ENCODE measurements around the gene AKNAD1. TPM values are rescaled to one million over a fixed set of nuclear protein-coding genes. Genes with fewer than 3 reads are reported as not detected.

The AKNAD1 gene
- total and polyA plus RNA-seq, 2 of the 13 experiments (the other 11 are each of a cell fraction or from before 2014, with no cell fraction given): not detected

- in situ Hi-C loops (cut with HindIII; ENCODE audit: extremely low pct_ligation_motif_present, low pct_unique_long_range_greater_than_20kb): loop anchor here (5.0 kb wide), 1 partner anchor 62 kb away; no protein-coding TSS in a partner anchor
- Histone ChIP-seq H2AFZ (ENCODE audit: low read length) (no peak overlapping the region), H3K9ac (ENCODE audit: insufficient read depth, low read depth, low read length) (no peak overlapping the region), H3K4me2 (ENCODE audit: low read depth, low read length) (peak overlapping the region; percentile 52), H3K27ac (ENCODE audit: extremely low read length, insufficient read depth, low read length) (no peak overlapping the region), H3K4me1 (ENCODE audit: insufficient read depth, low read length) (peaks cover 35% of the 10 kb centered on the region), H3K36me3 (replicated peaks in 1 of 2; ENCODE audit: control insufficient read depth in 1 of 2, insufficient read depth in 2 of 2, low read length in 2 of 2) (no peaks in the 10 kb centered on the region), H4K20me1 (ENCODE audit: insufficient read depth, low read length) (no peaks in the 10 kb centered on the region), H3K4me3 (replicated peaks in 1 of 3; ENCODE audit: insufficient read depth in 1 of 3, low read depth in 2 of 3, low read length in 3 of 3) (peak overlapping the region in 1 of 3 experiments; percentile 32; a peak in 1 of 6 replicates), H3K9me3 (ENCODE audit: low read length) (no peaks in the 10 kb centered on the region), H3K79me2 (ENCODE audit: insufficient read depth, low read length) (no peaks in the 10 kb centered on the region), H3K27me3 (ENCODE audit: control insufficient read depth in 1 of 2, insufficient read depth in 2 of 2, low read length in 2 of 2) (peaks cover 2 to 3% of the 10 kb centered on the region in 2 experiments; a peak in 1 of 5 replicates)
- intact Hi-C loops (cut with micrococcal nuclease; ENCODE audit: unreplicated experiment): no loop called here
- DNase-seq (ENCODE audit: low spot score) (peak; percentile 8), FAIRE-seq (no peak), ATAC-seq (peak; percentile 77)
- no TSS peak for BruUV-seq (replicated peaks)
- POLR2A ChIA-PET: no interaction called here
- 40% methylated on average over 11 of the region's 20 CpGs for WGBS (ENCODE audit: low lambda C conversion rate)
- CTCF ChIA-PET (ENCODE audit: low intra/inter-chr PET ratio, low total read pairs): interaction anchor here (3.7 kb wide), 1 partner anchor 67 kb away, joined by 66 read pairs; no protein-coding TSS in a partner anchor
- TF ChIP-seq MNT (IDR thresholded peaks at IDR 0.05) (no peak), SETDB1 (CRISPR knock-in tag; IDR thresholded peaks at IDR 0.05; ENCODE audit: borderline replicate concordance) (no peak), SAP130 (CRISPR knock-in tag; IDR thresholded peaks at IDR 0.05; ENCODE audit: low read depth) (0 out of 2 replicates have a peak, but pooled peaks have one; percentile 5), ATRX (CRISPR knock-in tag; IDR thresholded peaks at IDR 0.05; ENCODE audit: borderline replicate concordance) (no peak), ZNF329 (CRISPR knock-in tag; IDR thresholded peaks at IDR 0.05; ENCODE audit: low read depth) (no peak), ZKSCAN5 (CRISPR knock-in tag; IDR thresholded peaks at IDR 0.05) (no peak), RAD21 (CRISPR knock-in tag; IDR thresholded peaks at IDR 0.05) (no peak), ZNF687 (CRISPR knock-in tag; IDR thresholded peaks at IDR 0.05) (peak; percentile 31; the same call in 1 of the 2 replicates), TOPORS (CRISPR knock-in tag; IDR thresholded peaks at IDR 0.05) (no peak), HDAC1 (CRISPR knock-in tag; IDR thresholded peaks at IDR 0.05) (no peak), FOXP1 (IDR thresholded peaks at IDR 0.05) (no peak), FOXP1 (CRISPR knock-in tag; IDR thresholded peaks at IDR 0.05) (no peak), SMYD3 (CRISPR knock-in tag; IDR thresholded peaks at IDR 0.05) (no peak), ZNF784 (CRISPR knock-in tag; IDR thresholded peaks at IDR 0.05; ENCODE audit: borderline replicate concordance) (no peak), MTERF4 (CRISPR knock-in tag; IDR thresholded peaks at IDR 0.05) (no peak)
Observed at GRCh38 chr1:108830119-108831008, 26.5 kb downstream of the AKNAD1 start.
